ENCODE data around the gene DSCAM.

Gene DSCAM

DNA sequence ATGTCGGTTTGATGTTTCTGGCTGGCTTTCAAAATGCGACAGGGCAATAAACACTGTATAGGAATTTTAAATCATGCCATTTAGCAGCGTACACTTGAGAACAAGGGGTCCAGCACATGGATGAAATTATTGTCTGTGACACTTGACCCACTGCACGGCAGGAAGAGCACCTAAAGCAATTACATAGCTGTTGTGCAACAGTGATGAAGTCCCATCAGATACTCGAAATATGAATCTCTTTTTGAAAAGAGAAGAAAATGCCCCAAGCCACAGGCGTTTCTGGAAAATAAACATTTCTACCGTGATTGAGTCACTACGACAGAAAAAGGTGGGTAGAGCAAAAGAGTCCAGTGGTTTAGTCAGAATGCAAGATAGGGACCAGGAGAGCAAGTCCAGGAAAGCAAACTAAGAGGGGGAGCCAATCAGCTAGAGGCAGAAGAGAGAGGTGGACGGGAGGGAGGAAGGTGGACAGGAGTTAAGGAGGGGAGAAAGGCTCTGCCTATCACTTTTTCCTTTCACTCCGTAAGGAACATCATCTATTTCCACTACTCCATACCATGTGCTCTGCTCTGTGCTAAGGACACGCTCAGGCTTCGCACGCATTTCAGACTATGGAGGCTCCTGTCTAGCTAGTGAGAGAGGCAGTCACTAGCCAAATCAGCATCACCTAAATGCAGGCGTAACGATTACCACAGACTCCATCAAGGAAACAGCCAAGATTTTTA lies 6.4 kb downstream of the DSCAM start:
- no peak for DNase-seq

DNA sequence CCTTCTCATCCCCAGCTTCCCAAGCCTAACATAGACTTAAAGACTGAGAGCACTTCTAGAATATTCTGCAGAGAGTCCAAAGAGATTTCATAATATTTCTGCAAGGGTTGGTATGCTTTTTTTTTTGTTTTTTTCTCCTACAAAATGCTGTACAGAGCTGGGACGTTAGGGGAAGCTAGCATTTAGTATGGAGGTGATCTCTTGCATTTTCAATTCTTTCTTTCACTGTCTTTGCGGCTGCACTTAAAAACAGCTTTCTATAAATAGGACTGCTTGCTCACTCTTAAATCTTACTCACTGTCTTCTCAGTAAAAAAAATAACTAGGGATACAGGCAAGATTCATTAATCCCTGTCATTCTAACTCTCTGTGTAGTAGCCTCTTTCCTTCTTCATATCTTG lies 7.4 kb downstream of the DSCAM start:
- no peak for DNase-seq

DNA sequence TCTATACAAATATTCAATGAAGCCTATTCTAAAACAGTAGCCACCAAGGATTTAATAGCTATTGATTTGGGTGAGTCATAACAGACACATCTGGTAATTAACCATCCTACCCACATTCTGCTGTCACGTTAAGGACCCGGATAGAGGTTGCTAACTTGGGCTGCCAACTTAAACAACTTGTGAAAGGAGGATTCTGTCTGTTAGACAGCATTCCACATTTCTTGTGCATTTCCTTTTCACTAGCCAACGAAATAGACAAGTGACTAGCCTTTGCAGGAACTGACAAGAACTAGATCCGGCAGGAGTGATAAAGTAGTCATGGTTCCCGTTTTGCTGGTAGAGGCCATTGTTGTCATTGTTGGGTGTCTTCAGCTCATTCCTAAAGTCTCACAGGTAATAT lies 9.5 kb downstream of the DSCAM start:
- no peak for DNase-seq

DNA sequence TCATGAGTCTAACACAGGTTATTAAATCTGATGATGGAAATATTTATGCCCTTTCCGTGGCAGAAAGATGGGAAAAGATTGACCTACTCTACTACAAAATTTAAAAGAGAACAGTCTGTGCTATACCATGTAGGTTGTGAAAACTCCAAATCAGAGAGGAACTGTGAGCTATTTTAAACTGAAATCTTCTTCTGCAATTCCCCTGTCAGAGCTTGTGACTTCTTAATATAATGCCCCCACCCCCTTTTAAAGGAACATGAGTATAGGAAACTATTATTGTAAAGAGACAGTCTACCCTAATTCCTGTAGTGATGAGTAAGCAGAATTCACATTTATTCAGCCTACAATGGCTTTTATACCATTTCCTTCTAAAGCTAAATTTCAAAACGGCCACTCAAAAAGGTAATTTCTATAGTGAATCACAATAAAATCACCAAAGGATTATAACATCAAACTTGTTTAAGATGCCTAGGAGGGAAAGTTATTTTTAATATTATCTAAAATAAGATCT lies 11.7 kb downstream of the DSCAM start:
- DNase-seq = no peak

DNA sequence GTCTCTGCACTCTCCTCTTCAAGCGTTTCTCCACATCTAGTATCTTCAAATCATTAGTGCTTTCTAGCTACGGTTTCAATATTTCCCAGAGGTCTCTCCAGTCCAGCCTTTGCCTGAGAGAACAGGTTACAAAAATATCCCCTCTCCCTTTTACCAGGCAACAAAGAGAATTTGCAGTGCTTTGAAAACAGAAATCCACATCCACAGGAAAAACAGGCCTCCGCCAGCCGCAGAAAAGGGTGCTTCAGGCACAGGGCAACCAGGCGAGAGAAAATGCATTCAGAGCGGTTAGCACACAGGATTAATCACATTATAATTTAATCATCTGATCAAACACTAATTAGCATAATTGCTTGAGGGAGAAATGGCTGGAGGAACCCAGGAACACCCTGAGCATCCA lies 13.8 kb downstream of the DSCAM start:
- peak in 1 of 2 experiments; percentile 18 for DNase-seq

DNA sequence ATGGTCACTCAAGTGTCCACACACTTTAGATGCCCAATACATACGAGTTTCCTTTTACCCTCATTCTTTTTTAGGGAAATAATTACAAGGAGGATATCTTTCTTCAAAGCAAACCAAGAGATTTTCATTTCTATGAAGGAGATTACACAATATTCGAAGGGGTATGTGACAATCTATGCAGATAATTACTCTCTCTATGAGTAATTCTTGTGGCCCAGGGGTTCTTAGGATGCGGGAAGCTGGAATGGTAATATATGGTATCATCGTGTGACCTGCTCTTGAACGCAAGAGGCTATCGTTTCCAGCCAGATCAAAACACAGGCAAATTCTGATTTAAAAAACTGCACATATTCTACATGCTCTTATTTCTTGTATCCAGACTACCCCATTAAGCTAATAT lies 14.6 kb downstream of the DSCAM start:
- DNase-seq = no peak

DNA sequence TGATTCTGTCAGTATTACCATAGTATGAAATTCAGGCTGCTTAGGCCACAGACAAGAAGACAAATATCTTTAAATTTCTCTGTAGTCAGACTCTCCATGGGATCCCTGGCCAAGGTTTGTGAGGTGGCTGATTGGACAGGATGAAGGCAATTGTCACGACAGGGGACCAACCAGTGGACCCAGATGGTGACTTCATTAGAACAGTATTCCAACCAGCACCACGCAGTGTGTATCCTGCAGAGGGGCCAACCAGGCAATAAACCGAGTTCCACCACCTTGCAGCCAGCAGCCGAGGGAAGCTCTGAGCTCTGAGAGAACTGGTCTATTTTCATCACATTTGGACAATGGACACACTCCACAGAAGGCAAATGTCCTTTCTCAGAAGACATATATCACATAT lies 16.1 kb downstream of the DSCAM start:
- no peak for DNase-seq

DNA sequence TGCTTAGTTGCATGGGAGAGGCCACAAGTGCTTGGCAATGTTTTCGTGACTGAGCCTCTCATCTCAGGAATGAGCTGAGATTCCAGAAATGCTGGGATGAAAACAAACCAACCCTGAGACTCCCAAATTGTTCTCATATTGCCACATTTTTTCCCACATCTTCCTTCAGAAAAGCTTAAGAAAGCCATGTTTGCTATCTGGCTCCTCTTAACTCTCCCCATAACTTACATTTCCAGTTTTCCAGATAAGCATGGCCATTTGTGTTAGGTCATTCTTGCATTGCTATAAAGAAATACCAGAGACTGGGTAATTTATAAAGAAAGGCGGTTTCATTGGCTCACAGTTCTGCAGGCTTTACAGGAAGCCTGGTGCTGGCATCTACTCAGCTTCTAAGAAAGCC lies 17.2 kb downstream of the DSCAM start:
- DNase-seq = no peak

DNA sequence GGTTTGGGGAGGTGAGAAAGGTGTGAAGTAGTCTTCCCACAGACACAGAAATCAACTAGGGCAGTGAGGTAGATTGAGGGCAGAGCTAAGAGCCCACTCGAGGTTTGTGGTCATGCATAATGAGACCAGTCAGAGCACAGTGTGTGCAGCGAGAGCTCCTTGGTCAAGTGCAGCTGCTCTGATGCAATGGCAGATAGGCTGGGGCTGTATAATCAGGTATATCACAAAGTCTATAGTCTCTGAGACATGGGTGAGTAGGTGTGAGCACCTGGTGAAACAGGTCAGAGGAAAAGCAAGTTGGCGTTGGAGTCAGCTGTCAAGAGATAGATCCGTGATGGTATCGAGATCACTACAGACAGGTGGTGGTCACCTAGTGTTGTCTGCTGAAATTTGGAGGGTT lies 17.6 kb downstream of the DSCAM start:
- DNase-seq = no peak

DNA sequence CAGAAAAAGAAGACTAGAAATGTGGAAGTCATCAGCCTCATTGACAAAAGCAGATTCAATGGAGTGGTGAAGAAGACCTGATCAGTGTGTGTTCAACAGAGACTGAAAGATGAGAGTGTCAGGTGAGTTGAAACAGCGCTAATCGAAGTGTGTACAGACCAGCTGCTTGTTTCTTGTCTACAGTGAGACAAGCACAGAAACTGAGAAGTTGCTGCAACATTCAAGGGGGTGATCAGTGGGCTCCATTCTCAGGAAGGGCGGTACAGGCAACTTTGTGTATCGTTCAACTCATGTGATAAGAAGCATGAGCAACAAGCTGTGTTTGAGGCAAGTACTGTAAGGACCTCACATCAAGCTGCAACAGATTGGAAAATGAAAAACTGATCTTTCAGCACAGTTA lies 19.4 kb downstream of the DSCAM start:
- DNase-seq = no peak

DNA sequence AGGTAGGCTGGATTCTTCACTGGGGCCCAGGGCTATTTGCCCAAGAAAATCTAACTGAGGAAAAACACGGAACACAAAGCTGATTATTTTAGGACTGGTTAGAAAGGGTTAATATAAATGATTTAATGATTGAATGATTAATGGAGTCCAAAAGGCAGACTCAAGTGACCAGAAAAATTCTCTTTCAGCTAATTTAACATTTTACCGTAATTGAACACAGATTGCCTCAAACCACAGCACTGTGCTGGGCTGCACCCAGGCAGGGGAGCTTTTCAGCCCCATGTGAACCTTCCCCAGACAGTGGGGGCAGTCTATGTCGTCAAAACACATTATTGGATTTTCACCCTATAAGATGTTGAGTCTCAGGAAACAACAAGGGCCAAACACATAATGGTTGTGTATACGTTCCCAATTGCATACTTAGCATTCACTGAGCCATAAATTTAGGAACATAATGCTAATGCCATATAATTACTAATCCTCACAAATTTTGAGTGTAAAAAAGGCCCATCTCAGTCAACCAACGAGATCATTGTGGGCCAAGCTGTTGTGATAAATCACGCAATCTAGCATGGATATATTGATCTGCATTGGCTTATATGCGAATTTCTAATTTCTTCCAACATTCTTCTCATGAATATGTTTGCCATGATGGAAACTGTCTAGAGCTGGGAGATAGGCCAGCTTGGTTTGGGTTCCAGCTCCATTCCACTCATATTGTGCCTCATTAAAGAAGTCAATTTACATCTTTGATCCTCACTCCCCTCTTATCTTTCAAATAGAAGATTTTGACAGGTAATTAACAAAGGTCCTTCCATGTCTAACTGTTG lies 27.7 kb downstream of the DSCAM start:
- DNase-seq = no peak

DNA sequence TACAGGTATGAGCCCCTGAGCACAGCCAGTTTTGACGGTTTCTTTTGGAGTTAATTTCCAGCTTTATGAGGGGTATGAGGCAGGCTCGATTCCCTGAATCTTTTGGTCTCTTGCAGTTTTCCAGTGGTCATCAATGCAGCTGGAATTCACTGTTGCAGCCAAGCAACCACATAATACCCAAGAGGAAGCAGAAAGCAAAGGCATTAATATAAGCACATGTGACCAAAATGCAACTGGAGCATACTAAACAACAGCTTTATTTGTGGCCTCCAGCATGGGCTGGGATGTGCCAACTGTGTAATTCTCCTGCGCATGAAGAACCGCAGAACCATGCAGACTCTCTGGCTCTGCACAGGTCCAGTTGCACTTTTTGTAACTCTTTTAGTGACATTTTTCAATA lies 33.0 kb downstream of the DSCAM start:
- no peak for DNase-seq

DNA sequence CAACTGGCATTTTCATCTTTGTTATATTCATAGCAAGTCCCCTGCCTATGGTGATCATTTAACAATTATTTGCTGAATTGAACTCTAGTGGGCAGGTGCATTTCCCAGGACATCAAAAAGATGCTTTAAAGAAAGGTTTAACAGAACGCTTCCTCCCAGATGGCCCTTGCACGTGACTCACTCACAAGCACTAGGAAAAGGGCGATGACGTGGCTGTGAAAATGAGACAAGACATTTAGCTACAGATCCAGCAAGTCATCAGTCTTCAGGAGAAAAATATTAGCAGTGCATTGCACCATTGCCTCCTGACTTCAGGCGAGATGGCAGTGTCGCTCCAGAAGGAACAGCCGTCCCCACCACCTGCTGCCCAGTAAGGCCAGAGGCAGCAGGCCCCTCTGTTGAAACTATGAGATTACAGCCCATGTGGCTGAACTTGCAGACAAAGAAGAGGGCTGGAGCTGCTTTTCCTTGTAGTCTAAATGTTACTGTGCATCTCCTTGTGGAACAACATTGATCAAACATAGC lies 37.2 kb downstream of the DSCAM start:
- no peak for DNase-seq

DNA sequence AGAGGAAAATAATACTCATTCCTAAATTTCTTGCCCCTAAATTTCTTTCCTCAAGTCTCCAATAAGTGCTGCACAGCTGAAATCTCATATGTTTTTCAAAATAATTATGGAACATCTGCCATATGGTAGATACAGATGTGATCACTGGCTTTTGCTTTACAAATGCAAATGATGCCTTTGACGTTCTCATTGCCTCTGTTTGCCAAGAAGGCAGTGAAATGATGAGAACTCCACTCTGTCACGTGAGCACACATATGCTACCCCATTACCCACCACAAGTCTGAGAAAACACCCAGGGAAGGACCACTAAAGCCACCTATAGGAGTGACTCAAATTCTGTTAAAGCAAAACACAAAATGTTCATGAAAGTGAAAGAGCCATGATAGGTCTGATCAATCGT lies 43.9 kb downstream of the DSCAM start:
- no peak for DNase-seq

DNA sequence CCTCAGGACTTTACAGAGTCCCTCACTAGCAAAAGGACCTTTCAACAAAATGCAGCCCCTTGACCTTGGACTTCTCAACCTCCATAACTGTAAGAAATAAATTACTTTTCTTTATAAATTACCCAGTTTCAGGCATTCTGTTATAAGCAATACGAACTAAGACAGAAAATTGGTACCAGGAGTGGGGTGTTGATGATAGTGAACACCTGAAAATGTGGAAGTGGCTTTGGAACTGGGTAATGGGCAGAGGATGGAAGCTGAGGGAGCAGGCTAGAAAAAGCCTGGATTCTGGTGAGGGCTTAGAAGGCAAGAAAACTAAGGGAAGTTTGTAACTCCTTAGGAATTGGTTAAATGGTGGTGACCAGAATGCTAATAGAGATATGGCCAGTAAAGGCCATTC lies 46.8 kb downstream of the DSCAM start:
- no peak for DNase-seq

DNA sequence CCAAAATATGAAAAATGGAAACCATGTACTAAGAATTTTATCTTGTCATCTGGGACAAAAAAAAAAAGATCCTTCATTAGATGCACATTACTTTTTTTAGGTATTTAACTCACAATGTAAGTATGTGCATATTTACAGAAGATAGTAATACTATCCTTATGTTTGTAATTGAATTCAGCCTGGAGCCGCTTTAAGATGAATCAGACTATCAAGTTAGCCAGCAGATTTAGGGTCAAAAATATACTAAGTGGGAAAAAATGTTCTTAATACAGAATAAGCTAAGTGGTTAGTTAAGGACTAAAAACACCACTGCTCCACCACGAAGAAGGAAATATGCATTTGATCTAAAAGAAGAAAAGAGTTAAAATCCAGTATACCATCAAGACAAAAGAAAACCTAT lies 49.1 kb downstream of the DSCAM start:
- DNase-seq = no peak

DNA sequence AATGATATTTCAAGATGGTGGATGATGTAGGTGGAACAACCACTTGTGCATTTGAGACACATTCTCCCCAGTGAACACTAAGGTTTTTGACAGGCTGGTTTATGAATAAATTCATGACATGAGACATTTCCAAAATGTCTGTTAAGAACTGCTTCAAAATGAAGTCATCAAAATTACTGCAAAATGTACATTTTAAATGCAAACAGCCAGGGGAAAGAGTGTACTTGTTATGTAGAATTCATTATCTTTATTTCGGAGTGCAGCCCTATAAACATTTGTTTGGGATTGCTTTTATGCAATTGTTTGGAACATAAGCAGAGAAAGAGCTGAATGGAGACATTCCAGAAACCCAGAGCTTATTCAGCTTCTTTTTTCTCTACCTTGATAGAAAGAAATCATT lies 49.5 kb downstream of the DSCAM start:
- no peak for DNase-seq

DNA sequence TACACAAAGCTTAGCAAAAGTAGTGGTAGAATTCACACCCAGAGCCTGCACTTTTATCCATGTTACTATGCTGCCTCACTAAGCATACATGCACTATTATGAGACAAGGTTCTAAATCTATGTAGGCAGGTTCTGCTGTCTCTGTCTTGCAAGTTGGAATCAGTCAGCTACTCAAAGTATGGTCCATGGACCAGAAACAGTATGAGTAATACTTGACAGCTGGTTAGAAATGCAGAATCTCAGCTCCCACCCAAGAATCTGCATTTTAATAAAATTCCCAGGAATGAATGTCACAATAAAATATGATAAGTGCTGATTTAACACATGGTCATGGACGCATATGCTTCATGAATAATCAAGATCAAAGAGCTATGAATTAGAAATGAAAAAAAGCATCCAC lies 50.5 kb downstream of the DSCAM start:
- DNase-seq = no peak

DNA sequence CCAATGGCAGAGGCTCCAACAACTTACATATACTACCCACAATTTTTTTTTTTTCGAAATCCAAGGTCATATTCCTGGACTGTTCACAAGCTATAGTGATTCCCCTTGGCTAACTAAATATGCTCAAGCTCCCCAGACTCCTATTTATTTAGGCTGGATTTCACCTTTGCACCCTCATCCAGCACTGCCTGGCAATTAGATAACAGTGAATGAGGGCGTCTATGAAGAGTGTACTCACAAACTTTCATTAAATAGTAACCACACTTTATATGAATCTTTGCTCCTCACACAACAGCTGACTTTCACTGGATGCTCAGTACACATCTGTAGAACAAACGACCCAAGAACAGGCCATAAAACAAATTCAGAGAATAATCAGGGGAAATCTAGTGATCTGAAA lies 51.6 kb downstream of the DSCAM start:
- no peak for DNase-seq

DNA sequence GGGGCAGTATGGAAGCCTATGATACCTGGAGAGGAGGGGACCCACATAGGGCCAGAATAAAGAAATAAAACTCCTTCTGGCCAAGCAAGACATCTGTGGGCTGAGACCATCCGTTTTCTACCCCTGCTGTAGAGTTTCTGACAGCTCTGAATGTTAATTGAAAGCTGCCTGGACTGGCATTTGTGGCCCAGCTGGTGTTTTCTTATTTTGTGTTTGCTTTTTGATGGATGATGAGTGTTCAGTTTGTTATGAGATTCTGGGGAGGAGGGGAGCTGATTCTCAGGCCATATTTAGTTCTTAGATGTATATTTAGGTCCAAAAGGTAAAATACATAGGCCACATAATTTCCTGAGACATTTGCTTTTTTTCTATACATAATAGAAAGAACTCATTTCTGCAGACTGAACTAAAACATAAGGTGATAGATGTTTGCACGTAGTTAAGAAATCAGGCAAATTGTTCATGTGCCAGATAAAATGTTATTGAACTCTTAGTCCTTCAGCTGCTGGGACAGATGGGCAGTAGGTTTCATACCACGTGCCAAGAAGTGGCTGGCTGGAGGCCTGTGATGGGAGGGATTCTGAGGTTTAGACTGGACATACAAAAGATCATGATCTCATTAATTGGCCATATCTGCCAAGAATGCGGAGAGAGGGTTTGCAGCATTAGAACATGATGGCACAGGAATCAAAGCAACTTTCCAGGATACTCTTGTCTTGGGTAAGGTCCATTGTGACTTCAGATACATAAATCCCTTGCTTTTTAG lies 54.1 kb downstream of the DSCAM start:
- no peak for DNase-seq

DNA sequence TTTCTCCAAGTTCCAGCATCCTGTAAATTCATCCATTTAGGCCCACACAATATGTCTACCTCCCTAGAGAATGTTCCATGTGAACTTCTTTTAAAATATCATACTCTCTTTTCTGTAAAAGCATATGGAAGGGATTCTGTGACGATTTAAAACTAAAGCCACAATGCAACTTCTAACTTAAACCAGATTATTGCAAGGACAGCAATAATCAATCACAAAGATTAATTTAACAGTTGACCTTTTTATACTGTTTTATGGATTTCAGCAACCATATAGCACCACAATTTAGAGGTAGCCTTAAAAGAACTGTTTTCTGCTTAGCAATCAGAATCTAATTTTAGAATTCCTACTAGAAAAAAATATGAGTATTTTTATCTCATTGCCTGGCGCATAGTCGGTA lies 58.3 kb downstream of the DSCAM start:
- no peak for DNase-seq

DNA sequence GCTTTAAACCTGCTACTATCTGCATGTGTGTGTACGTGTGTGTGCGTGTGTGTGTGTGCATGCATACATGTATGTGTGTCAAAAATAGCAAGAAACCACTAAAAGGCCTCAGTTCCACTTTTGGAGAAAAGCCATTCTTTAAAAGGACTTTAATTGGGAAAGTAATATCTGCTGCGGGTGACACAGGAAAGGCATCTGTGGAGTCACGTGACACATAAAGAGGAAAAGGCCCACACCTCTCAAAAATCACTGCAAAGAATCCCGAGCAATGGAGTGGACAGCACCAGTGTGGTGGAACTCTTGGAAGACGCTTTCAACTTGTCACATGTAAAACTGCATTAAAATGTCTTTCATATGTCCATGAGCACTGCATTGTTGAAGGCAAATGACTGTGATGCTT lies 63.6 kb downstream of the DSCAM start:
- DNase-seq = no peak

DNA sequence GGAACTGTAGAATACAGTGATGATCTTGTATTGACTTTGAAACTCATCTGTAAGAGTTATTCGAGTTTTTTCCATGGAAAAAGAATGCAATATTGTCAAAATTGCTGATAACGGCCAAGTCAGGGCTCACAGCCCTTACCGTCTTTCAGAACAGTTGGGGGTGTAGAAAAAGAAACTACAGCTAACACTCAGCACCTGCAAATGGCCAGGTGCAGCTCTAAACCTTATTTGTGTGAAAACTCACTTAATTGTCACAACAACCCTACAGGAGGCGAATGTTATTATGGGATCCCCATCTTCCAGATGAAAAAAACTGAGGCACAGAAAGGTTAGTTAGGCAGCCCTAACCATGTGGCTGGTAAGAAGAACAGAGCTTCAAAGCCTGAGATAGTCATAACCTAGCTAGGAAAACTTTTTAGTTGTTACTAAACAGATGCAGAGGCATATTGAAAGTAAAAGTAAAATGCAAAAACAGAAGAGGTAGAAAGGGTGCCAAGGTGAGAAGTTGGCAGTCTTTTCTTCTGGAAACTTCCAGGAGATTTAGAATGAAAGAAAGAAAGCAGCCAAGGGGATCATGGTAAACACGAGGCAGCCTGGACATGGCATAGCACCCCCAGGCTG lies 76.4 kb downstream of the DSCAM start:
- no peak for DNase-seq
